ENCODE measurements around the gene IFNL3.

- TF ChIP-seq, protein P1, sequence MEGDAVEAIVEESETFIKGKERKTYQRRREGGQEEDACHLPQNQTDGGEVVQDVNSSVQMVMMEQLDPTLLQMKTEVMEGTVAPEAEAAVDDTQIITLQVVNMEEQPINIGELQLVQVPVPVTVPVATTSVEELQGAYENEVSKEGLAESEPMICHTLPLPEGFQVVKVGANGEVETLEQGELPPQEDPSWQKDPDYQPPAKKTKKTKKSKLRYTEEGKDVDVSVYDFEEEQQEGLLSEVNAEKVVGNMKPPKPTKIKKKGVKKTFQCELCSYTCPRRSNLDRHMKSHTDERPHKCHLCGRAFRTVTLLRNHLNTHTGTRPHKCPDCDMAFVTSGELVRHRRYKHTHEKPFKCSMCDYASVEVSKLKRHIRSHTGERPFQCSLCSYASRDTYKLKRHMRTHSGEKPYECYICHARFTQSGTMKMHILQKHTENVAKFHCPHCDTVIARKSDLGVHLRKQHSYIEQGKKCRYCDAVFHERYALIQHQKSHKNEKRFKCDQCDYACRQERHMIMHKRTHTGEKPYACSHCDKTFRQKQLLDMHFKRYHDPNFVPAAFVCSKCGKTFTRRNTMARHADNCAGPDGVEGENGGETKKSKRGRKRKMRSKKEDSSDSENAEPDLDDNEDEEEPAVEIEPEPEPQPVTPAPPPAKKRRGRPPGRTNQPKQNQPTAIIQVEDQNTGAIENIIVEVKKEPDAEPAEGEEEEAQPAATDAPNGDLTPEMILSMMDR (IDR thresholded peaks at IDR 0.05), result peak in 3 of 12 donors; percentile 11 to 23 (median 15)
- no peak for TF ChIP-seq POLR2A (IDR thresholded peaks at IDR 0.05)
These were observed 32.4 kb downstream of the IFNL3 start for GRCh38 chr19:39212375-39212742.

All from heart left ventricle (tissue), 13 donors.